Measurements from ENCODE around the gene BICD2. TPM values are rescaled to one million over a fixed set of nuclear protein-coding genes. Genes with fewer than 3 reads are reported as not detected.

The BICD2 gene
- total RNA-seq, 1 donor from 2014 or later = 33.2 TPM

DNA sequence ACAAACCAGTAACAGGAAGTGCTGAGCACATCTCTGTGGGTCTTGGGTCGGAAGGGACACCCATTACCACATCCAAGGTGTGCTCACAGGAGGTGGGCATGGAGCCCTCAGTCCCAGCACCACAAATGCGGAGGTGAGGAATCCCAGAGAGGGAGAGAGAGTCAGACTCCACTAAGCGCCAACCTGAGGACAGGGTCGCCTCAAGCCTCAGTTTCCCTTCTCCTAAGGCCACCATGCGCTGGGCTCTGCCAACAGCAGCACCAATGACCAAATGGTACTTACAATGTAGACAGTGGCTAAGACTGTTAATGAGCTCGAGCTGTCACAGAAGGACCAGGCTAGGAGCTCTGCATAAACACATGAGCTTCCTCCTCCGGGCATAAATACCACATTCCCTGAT is 43.1 kb downstream of the BICD2 start:
- ATAC-seq (ENCODE audit: poor library complexity) = no peak
- DNase-seq = no peak
- intact Hi-C loops (cut with DNase I) = no loop called here

DNA sequence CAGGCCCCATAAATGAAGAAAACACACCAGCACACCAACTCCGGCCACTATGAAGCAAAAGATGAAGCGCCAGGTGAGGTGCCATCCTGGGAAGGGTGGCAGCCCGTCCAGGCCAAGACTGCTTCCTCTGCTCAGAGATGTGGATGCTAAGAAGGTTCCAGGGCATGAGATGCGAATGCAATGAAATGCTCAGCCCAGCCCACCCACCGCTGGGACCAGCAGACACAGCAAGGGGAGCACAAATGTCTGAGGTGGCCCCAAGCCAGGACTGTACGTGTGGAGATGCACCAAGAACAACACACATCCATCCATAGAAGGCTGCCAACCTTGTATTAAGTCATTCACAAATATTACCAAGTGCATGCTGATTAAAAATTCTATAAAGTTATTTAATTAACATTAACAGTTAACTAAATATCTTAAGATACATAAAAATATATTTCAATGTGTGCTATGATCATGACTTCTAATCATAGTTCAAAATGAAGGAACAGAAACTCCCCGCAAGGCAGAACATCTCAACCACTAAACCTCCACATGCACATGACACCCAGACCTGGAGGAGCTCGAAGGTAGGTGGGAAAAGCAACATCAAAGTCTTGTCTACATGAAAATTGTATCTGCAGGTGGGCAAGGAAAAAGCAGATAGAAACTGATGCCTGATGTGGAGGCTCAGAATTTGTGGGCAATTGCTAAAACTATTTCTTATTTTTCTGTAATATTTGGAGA is 43.7 kb downstream of the BICD2 start:
- DNase-seq (no peak), ATAC-seq (ENCODE audit: poor library complexity) (no peak)
- intact Hi-C loops (cut with DNase I) = no loop called here

DNA sequence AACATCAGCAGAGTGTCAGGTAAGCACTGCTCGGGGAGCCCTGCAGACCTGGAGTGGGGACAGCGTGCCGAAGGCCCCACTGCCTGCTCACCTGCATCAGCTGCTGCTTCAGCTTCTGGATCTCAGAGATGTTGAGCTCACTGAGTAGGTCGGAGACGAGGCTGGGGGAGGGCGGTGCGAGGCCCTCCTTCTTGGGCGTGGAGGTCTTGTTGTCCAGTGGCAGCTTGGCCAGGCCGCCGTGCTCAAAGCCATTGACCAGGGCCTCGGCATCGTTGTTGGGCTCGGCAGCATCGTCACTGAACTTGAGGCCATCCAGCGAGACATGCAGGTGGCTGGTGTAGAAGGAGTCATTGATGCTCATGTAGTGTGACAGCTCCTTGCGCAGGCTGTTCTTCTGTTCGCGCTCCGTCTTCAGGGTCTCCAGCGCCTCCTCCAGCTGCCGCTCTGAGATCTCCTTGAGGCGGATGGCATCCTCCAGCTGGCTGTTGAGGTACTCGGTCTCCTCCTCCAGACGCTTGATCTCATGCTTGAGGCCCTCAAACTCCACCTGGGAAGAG is 44.3 kb downstream of the BICD2 start:
- DNase-seq = no peak
- intact Hi-C loops (cut with DNase I) = no loop called here
- no peak for ATAC-seq (ENCODE audit: poor library complexity)

DNA sequence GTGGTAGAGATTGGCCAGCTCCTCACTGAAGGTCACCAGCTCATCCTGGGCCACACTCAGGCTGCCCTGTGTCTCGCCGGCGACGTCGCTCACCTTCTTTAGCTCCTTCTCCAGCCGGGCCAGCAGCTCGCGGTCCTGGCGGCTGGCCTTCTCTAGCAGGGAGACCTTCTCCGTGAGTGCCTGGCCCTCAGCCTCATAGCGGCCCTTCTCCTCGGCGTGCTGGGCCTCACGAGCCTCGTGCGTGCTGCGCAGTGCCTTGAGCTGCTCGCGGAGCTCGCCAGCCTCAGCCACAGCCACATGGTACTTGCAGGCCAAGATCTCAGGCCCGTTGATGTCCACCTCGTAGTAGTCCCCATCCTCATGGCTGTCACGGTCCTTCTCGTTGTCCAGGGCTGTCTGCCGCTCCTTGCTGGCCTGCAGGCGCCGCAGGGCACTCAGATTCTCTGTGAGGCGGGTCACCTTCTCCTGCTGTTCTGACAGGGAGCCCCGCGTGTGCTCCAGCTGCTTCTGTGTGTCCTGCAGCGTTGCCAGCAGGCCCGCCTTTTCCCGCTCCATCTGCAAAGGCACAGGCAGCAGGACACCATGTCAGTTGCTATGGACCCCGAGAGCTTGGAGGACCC is 45.5 kb downstream of the BICD2 start:
- intact Hi-C loops (cut with DNase I) = loop anchor here (5.0 to 10.0 kb wide), 2 partner anchors 46 to 73 kb away; partner anchors contain the start of gene BICD2
- no peak for DNase-seq

DNA sequence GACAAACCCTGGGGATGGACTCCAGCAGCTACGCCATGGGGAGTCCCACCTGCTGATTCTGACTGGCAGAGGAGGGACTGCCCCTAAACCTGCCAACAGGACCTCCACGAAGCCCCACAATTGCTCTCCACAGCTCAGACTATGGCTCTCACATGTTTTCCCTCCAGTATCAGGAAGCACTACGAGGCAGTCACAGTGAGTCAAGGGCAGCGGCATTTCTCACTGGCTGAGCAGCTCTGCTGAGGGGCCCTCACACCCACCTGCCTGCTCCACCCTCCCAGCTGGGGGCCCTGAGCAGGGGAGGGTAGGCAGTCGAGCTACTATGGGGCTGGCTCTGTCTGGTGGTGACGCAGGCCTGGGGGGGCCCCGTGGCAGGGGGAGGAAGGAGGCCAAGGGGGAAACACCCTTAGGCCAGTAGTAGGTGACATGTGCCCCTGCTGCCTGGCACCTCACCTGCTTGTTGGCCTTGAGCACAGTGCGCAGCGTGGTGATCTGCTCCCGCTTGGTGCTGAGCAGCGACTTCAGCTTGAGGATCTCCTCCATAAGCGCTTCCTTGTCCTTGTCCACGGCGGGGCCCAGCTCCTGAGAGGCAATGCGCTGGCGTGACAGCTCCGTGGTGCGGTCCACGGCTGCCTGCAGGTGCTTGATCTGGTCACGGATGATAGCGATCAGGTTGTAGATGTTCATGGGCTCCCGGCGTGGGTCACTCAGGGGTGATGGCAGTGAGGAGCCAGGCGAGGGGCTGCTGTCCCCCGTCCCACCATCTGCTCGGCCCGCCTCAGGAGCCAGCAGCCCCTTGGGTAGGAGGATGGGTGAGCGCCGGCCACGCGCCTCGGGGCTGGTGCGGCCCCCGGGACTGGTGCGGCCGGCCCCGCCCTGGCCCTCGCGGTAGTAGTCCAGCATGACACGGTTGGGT is 46.3 kb downstream of the BICD2 start:
- intact Hi-C loops (cut with DNase I) = loop anchor here (5.0 to 10.0 kb wide), 2 partner anchors 46 to 74 kb away; partner anchors contain the start of gene BICD2
- ATAC-seq (ENCODE audit: poor library complexity) (no peak), DNase-seq (no peak)

More for the DNA sequence above, 45.5 kb downstream of the BICD2 start:
- no peak for ATAC-seq (ENCODE audit: poor library complexity)

DNA sequence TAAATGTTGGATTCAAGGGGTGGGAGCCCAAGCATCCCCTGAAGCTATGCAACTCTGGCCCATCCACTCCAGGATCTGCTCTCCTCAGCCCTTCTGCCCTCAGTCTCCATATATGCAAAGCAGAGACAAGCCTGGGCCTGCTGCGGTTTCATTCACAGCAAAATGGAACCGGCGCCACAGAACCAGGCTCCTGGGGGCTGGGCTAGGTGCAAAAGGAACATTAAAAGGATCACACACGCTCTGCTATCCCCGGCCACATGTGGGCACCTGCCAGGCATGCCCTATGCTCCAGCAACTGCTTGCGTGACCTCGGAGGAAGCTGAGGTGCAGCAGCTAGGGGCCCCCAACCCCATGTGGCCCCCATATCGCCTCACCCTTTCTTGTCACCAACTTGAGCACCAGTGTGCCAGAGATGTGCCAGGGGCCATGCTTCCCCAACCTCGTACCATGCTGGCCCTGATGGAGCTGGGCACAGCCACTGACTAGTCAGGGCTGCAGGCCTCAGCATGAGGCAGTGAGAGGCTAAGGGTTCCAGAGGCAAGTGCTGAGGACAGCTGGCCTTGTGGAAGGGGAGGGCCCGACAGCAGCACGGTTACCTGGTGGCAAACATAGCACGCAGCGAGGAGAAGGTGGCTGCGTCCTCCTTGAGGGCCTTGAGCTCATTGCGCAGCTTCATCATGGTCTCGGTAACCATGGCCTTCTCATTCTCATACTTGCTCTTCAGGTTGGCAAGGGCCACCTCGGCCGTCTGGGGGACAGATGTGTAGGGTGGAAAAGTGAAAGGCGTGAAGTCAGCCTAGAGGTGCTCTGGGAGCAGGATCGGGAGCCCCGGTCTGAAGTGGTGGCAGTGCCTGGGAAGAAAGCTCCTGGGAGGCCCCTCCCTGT is 47.2 kb downstream of the BICD2 start:
- no peak for DNase-seq
- intact Hi-C loops (cut with DNase I) = loop anchor here (5.0 to 10.0 kb wide), 2 partner anchors 47 to 75 kb away; partner anchors contain the start of gene BICD2
- ATAC-seq (ENCODE audit: poor library complexity) = no peak

DNA sequence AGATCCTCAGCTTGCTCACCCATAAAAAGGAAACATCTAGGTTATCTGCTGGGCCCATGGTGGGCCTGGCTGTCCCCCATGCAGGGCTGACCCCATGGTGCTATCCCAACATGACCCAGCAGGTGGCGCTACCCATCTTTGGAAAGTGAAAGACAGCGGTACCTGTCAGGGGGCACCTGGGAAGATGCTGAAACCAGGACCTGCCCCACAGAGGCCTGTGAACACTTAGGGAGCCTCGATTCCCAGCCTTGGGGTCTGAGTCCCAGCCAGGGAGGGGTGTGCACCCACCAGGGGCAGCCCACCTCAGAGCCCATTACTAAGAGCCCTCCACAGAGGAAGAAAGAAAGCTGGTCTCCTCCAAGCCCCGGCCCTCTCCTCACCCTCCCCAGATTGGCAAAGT is 48.1 kb downstream of the BICD2 start:
- intact Hi-C loops (cut with DNase I) = loop anchor here (5.0 to 10.0 kb wide), 2 partner anchors 48 to 76 kb away; partner anchors contain the start of gene BICD2
- DNase-seq = peak; percentile 78
- peak; percentile 57 for ATAC-seq (ENCODE audit: poor library complexity)

DNA sequence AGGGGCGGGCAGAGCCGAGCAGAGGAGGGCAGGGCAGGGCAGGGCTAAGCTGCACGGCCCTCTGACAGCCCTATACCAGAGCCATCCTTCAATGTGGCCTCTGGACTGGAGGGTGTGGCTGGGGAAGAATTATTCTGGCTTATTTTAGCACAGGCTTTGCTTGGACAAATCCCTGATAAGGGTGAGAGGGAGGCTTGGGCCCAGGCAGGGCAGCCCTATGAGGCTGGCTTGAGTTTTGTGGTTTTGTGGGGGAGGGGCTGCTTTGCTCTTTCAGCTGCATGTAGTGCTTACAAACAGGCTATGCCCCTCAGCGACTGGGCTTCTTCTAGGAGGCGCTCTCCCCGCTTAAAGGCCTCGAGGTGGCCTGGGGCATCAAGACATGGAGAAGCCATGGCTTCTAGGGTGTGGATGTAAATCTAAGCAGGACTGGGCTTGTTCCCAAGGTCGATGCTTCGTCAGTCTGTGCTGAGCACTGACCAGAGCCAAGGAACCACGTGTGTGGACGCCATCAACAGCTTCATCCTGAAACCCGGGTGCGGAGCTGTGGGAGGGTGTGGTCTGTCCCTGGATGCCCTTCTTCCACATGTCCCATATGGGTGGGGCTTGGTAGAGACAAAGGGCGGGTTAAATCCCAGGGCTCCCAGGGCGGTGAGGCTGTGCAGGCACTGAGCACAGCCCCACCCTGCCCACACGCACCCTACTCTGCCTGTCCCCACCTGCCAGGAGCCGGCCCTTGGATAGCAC is 49.0 kb downstream of the BICD2 start:
- ATAC-seq (ENCODE audit: poor library complexity) (peak; percentile 78), DNase-seq (peak; percentile 78)
- intact Hi-C loops (cut with DNase I) = loop anchor here (5.0 to 10.0 kb wide), 2 partner anchors 49 to 77 kb away; partner anchors contain the start of gene BICD2

DNA sequence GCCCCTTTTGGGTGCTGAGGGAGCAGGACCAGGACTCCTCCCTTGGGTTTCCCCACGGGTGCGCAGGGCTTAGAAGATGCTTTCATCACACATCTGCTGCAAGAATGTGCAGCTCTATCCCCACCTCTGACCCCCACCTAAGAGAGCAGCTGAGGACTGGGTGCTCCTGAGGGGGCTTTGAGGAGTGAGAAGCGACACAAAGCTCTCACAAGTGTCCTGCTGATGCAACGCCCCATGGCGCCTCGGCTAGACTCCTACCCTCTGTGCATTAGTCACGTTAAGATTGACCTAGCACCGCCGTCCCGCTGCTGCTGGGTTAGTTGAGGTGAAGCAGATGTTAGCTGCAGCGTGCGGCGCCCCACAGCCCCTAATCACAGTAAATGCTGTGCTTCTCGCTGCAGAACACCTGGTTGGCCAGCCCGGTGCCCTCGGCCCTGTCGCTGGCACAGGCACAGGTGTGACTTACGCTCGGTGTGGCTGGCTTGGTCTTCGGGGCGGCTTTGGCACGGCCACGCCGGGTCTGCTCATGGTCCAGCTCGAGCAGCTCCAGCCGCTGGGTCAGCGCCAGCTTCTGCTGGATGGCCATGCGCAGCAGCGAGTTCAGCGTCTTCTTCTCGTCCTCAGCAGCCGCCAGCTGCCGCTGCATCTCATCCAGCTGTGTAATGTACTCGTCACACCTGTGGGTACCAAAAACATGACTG is 49.7 kb downstream of the BICD2 start:
- peak; percentile 83 for DNase-seq
- peak; percentile 70 for ATAC-seq (ENCODE audit: poor library complexity)

DNA sequence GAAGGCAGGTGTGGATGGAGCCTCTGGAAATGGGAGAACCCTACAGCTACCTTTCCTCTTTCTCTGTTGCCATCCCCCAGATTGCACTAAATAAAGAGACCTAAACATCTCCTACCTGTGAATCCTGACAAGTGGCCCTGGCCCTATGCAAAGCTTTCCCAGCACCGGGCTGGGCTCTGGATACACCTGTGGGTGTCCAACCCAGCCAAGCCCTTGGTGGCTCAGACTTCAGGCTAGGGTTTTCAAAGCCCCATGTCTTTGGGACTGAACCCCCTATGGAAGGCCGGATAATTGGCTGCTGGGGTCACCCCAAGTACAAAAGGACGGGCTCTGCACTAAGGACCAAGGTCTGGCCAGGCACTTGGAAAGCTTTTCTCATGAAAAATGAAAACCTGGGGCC is 50.6 kb downstream of the BICD2 start:
- no peak for ATAC-seq (ENCODE audit: poor library complexity)
- no peak for DNase-seq
- intact Hi-C loops (cut with DNase I) = loop anchor here (10.0 kb wide), 1 partner anchor 51 kb away; the partner anchor contains the start of gene BICD2

More for the DNA sequence above, 49.7 kb downstream of the BICD2 start:
- intact Hi-C loops (cut with DNase I) = loop anchor here (5.0 to 10.0 kb wide), 2 partner anchors 50 to 77 kb away; partner anchors contain the start of gene BICD2

DNA sequence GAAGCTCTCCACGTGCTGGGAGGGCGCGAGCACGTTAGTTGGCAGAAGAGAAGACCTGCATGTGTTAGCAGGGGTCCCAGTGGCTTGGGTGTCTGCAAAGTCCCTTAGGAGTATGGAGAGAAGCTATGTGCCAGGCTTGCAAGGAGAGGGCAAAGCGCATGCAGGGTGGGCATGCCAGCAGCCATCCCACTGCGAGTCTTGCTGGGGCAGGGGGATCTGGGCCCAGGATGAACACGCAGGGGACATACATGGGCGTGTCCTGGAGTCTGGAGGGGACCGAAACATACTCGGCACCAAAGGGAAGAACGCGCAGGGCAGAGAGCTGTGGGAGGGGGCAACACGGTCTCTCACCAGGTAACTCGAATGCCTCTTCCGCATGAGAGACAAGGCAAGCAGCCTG is 51.1 kb downstream of the BICD2 start:
- ATAC-seq (ENCODE audit: poor library complexity) (no peak), DNase-seq (no peak)
- intact Hi-C loops (cut with DNase I) = loop anchor here (10.0 kb wide), 1 partner anchor 51 kb away; the partner anchor contains the start of gene BICD2

DNA sequence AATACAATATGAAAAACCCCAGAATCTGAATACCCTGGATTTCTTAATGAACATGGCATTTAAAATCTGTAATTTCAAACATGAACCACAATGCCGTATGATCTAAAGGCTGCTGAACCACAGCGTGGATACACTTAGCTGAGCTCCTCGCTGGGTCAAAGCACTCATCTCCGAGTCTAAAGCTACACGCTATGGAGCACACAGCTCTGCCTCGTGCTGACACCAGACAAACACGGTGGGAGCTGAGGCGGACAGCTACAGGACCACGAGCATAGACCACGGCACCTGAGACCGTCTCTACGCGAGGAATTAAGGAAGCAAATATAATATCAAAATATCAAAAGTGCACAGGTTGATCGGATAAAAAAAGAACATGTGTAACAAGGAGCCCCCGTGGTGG is 51.9 kb downstream of the BICD2 start:
- DNase-seq = no peak
- intact Hi-C loops (cut with DNase I) = loop anchor here (10.0 kb wide), 1 partner anchor 52 kb away; the partner anchor contains the start of gene BICD2
- no peak for ATAC-seq (ENCODE audit: poor library complexity)

DNA sequence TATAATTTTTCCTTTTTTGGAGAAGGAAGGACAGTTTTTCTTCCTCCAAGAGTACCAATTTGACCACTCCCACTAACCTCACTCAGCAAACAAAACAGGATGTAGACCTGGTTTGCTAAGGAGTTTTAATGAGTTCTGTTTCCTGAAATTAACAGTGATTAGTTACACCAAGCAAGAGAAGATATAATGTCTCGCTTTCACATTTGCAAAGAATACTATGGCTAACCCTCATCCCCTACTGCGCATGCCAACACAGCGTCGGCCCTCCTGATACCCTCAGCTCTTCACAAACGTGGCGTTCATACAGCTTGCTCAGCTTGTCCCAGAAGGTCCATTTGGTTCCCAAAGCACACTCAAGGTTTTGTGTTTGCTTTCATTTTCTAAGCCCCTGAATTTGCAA is 52.8 kb downstream of the BICD2 start:
- ATAC-seq (ENCODE audit: poor library complexity) = no peak
- intact Hi-C loops (cut with DNase I) = loop anchor here (10.0 kb wide), 1 partner anchor 53 kb away; the partner anchor contains the start of gene BICD2
- no peak for DNase-seq

DNA sequence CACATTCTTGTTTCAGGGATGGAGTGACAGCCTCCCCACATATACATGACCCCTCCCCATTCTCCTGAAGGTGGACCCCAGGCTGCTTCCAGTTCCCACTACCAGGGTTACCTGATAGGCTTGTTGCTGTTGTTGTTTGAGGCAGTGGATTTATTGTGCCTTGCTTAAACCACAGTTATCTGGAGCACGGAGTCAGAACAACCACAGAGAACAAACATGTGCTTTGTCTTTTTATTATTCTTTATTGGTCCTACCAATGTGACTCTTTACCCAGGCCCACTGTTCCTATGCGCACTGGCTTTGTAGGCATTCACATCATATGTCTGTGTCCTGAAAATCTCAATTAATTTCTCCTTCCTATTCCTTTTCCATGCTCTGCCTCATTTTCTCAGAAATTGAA is 53.5 kb downstream of the BICD2 start:
- ATAC-seq (ENCODE audit: poor library complexity) (no peak), DNase-seq (no peak)
- intact Hi-C loops (cut with DNase I) = loop anchor here (10.0 kb wide), 1 partner anchor 54 kb away; the partner anchor contains the start of gene BICD2

DNA sequence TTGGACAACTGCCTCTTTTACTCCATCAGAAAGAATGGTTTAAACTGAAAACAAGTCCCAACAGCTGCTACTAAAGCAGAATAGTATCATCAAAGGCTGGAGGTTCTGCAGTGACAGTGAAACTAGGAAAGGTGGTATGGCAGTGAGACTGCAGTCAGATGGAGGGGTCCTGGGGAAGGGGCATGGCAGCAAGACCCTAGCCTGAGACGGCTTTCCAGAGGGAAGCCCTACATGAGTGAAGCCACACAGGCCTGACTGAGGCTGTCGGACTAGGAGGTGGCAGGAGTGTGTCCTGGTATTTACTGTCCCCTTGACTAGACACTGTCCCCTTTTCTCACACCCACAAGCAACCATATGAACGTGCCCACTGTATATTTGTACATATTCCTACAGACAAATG is 54.3 kb downstream of the BICD2 start:
- no peak for ATAC-seq (ENCODE audit: poor library complexity)
- no peak for DNase-seq
- intact Hi-C loops (cut with DNase I) = loop anchor here (10.0 kb wide), 1 partner anchor 54 kb away; the partner anchor contains the start of gene BICD2

DNA sequence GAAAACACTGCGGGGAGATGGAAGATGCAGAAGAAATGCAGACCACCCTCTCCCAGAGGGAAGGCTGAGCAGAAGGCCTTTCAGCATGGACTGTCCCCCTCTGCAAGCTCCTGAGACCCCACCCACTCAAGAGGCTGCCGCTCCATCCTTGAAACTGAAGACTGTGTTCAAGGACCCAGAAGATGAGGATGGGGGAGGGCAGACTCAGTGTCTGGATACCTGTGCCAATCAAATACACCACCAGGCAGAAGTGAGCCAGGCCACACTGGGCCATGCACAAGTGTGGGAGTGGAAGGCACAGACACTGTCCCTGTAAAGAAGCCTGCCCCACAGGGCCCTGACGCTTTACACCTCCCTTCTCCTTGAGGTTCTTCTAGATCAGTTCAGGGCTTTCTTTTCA is 54.7 kb downstream of the BICD2 start:
- DNase-seq = no peak
- ATAC-seq (ENCODE audit: poor library complexity) = no peak
- intact Hi-C loops (cut with DNase I) = loop anchor here (10.0 kb wide), 1 partner anchor 55 kb away; the partner anchor contains the start of gene BICD2
